NCI-H748 (cell line): Measurements from ENCODE around the gene GRID2.
"Not testable (repeated sequence)": the region's sequence is repeated elsewhere in the genome, so short reads cannot be mapped to it uniquely, and the experiment has no call there.

ENCODE experiments used
- DNase-seq: peaks from one replicate; lab custom pipeline; 2025; ENCODE audit not compliant: unreplicated experiment; lab: John Stamatoyannopoulos, UW

Gene GRID2

GRCh38 chr4:92305148-92305877, 1.5 kb downstream of the GRID2 start:
- DNase-seq: peak; percentile 89

- DNase-seq: peak; percentile 60
Observed at GRCh38 chr4:92305878-92306520, 2.2 kb downstream of the GRID2 start.

- DNase-seq: no peak
Observed at GRCh38 chr4:92307181-92307580, 3.4 kb downstream of the GRID2 start.

GRCh38 chr4:92307866-92308265, 4.1 kb downstream of the GRID2 start:
- DNase-seq: no peak

- DNase-seq: no peak
Observed at GRCh38 chr4:92317047-92317446, 13.3 kb downstream of the GRID2 start.

GRCh38 chr4:92328095-92328494, 24.3 kb downstream of the GRID2 start:
- no peak for DNase-seq

GRCh38 chr4:92333016-92333415, 29.2 kb downstream of the GRID2 start:
- DNase-seq: no peak

GRCh38 chr4:92334716-92335350, 31.1 kb downstream of the GRID2 start:
- no peak for DNase-seq

GRCh38 chr4:92339676-92340075, 35.9 kb downstream of the GRID2 start:
- DNase-seq: no peak

- DNase-seq: no peak
Observed at GRCh38 chr4:92344216-92344615, 40.5 kb downstream of the GRID2 start.

GRCh38 chr4:92346289-92346688, 42.5 kb downstream of the GRID2 start:
- no peak for DNase-seq

GRCh38 chr4:92357966-92358365, 54.2 kb downstream of the GRID2 start:
- no peak for DNase-seq

GRCh38 chr4:92359491-92359890, 55.7 kb downstream of the GRID2 start:
- DNase-seq: no peak

GRCh38 chr4:92362028-92362427, 58.3 kb downstream of the GRID2 start:
- DNase-seq: no peak

GRCh38 chr4:92368653-92369052, 64.9 kb downstream of the GRID2 start:
- no peak for DNase-seq

- no peak for DNase-seq
Observed at GRCh38 chr4:92381616-92382015, 77.8 kb downstream of the GRID2 start.

- no peak for DNase-seq
Observed at GRCh38 chr4:92382128-92382527, 78.4 kb downstream of the GRID2 start.

GRCh38 chr4:92387459-92388069, 83.8 kb downstream of the GRID2 start:
- DNase-seq: peak; percentile 43

- no peak for DNase-seq
Observed at GRCh38 chr4:92399032-92399431, 95.3 kb downstream of the GRID2 start.

- not testable (repeated sequence) for DNase-seq
Observed at GRCh38 chr4:92403525-92403924, 99.8 kb downstream of the GRID2 start.

GRCh38 chr4:92406488-92406887, 102.7 kb downstream of the GRID2 start:
- DNase-seq: no peak

- no peak for DNase-seq
Observed at GRCh38 chr4:92421920-92422319, 118.2 kb downstream of the GRID2 start.
